Natural killer cell (primary cell): Measurements from ENCODE around the gene ARL5B. TPM values are rescaled to one million over a fixed set of nuclear protein-coding genes. Genes with fewer than 3 reads are reported as not detected.

Experiments used
- ATAC-seq, 3 donors: fragments of 150-1000 bp in 2 of 3; fragments of 200-7000 bp in 1 of 3; cut with Tn5 transposase; 1 replicate in 1 of 3; 2 replicates in 2 of 3; pipeline ENCODE4 v1.10.0; 2021; ENCODE audit warnings: mild to moderate bottlenecking in 2 of 3, moderate library complexity in 2 of 3
- DNase-seq, 2 donors: peaks; one replicate each; pipeline versions ENCODE4 v3.0.0 to v3.0.0-alpha.2; 2013 to 2021; ENCODE audit warnings: mixed read lengths in 1 of 2
- H3K27ac ChIP-seq: one replicate; pipeline ENCODE4 v1.5.1; 2013; ENCODE audit warnings: mild to moderate bottlenecking, low read length
- H3K27me3 ChIP-seq: one replicate; pipeline ENCODE4 v1.6.1; 2013; ENCODE audit warnings: low read length; ENCODE audit not compliant: control insufficient read depth, insufficient read depth
- H3K36me3 ChIP-seq: one replicate; pipeline ENCODE4 v1.6.1; 2013; ENCODE audit warnings: low read length; ENCODE audit not compliant: control insufficient read depth, insufficient read depth
- H3K4me1 ChIP-seq: one replicate; pipeline ENCODE4 v1.6.1; 2013; ENCODE audit warnings: low read length; ENCODE audit not compliant: control insufficient read depth, insufficient read depth
- H3K4me3 ChIP-seq: one replicate; pipeline ENCODE4 v1.5.1; 2013; ENCODE audit warnings: low read length
- H3K9me3 ChIP-seq: one replicate; pipeline ENCODE4 v1.6.1; 2013; ENCODE audit warnings: low read length; ENCODE audit not compliant: control insufficient read depth, insufficient read depth
- H3K27ac Mint-ChIP-seq, 2 donors: one replicate each; pipeline ENCODE4 v1.8.0; 2022; ENCODE audit warnings: mild to moderate bottlenecking in 2 of 2, mixed read lengths in 2 of 2, moderate library complexity in 1 of 2
- H3K27me3 Mint-ChIP-seq, 2 donors: one replicate each; pipeline ENCODE4 v1.8.0; 2022; ENCODE audit warnings: low read depth in 2 of 2, mixed read lengths in 2 of 2
- H3K36me3 Mint-ChIP-seq: one replicate; pipeline ENCODE4 v1.8.0; 2022; ENCODE audit warnings: mixed read lengths
- H3K4me1 Mint-ChIP-seq, 2 donors: one replicate each; pipeline ENCODE4 v1.8.0; 2022; ENCODE audit warnings: mixed read lengths in 2 of 2
- H3K4me3 Mint-ChIP-seq: one replicate; pipeline ENCODE4 v1.8.0; 2022; ENCODE audit warnings: mild to moderate bottlenecking, moderate library complexity, mixed read lengths
- H3K9me3 Mint-ChIP-seq, 2 donors: one replicate each; pipeline ENCODE4 v1.8.0; 2022; ENCODE audit warnings: mixed read lengths in 2 of 2
- CTCF ChIP-seq: fragments of 200-600 bp; IDR thresholded peaks from one replicate; pipeline ENCODE4 v1.8.0; 2022; ENCODE audit warnings: antibody characterized with exemption
- WGBS: methylation state at CpG from one replicate; pipeline ENCODE4 v1.1.7; 2013; ENCODE audit warnings: missing lambda C conversion rate; ENCODE audit not compliant: insufficient coverage; 5-methylcytosine and 5-hydroxymethylcytosine counted together
- intact Hi-C: fragments of 100-400 bp; cut with micrococcal nuclease; formaldehyde crosslinking; loops from one replicate; pipeline ENCODE4 v1.14.2; 2022
- total RNA-seq, 4 donors: library from RNA; stranded (reverse); fragments of 120-200 nt in 1 of 4; gene quantifications; one replicate each; pipeline versions ENCODE4 v1.2.3 to v1.2.4, GENCODE V29; 2013 to 2022

ARL5B gene
- total RNA-seq, 3 donors from 2014 or later (not counting 1 experiment from before 2014, with no cell fraction given), result 19.1 to 25.9 (median 20.8) TPM

- Histone ChIP-seq H3K27ac (no peak overlapping the region), H3K4me1 (no peaks in the 10 kb centered on the region), H3K27me3 (no peaks in the 10 kb centered on the region), H3K4me3 (no peak overlapping the region), H3K9me3 (peaks cover 3% of the 10 kb centered on the region), H3K36me3 (no peaks in the 10 kb centered on the region)
- Mint-ChIP-seq H3K4me3 (no peak overlapping the region), H3K36me3 (no peaks in the 10 kb centered on the region), H3K9me3 (no peaks in the 10 kb centered on the region), H3K27ac (no peak overlapping the region), H3K27me3 (peaks cover 0 to 8% of the 10 kb centered on the region in 2 donors), H3K4me1 (no peaks in the 10 kb centered on the region)
- TF ChIP-seq CTCF, result no peak
- WGBS, result 34% methylated on average over 6 of the region's 6 CpGs
- ATAC-seq (no peak), DNase-seq (no peak)
- intact Hi-C loops, result no loop called here
These were observed 40.9 kb downstream of the ARL5B start for GRCh38 chr10:18699849-18700840.

GRCh38 chr10:18703521-18703920 is 44.3 kb downstream of the ARL5B start:
- Histone ChIP-seq H3K27ac (no peak overlapping the region), H3K36me3 (no peaks in the 10 kb centered on the region), H3K4me1 (no peaks in the 10 kb centered on the region), H3K9me3 (no peaks in the 10 kb centered on the region), H3K4me3 (no peak overlapping the region), H3K27me3 (no peaks in the 10 kb centered on the region)
- peaks cover 0 to 8% of the 10 kb centered on the region in 2 donors for H3K27me3 Mint-ChIP-seq
- no peak for ATAC-seq
- no peaks in the 10 kb centered on the region for H3K36me3 Mint-ChIP-seq
- H3K9me3 Mint-ChIP-seq, result no peaks in the 10 kb centered on the region
- intact Hi-C loops, result no loop called here
- H3K4me3 Mint-ChIP-seq, result no peak overlapping the region
- H3K4me1 Mint-ChIP-seq, result no peaks in the 10 kb centered on the region
- no peak for TF ChIP-seq CTCF
- WGBS, result 85% methylated on average over 5 of the region's 5 CpGs
- H3K27ac Mint-ChIP-seq, result no peak overlapping the region
- DNase-seq, result no peak

GRCh38 chr10:18710201-18710653 is 51.0 kb downstream of the ARL5B start:
- H3K4me3 ChIP-seq, result no peak overlapping the region
- no peak overlapping the region for H3K4me3 Mint-ChIP-seq
- H3K27me3 Mint-ChIP-seq, result no peaks in the 10 kb centered on the region
- intact Hi-C loops, result no loop called here
- ATAC-seq, result no peak
- DNase-seq, result no peak
- H3K27me3 ChIP-seq, result no peaks in the 10 kb centered on the region
- no peak overlapping the region for H3K27ac ChIP-seq
- no peaks in the 10 kb centered on the region for H3K4me1 ChIP-seq
- H3K36me3 Mint-ChIP-seq, result no peaks in the 10 kb centered on the region
- no peaks in the 10 kb centered on the region for H3K9me3 Mint-ChIP-seq
- no peaks in the 10 kb centered on the region for H3K36me3 ChIP-seq
- TF ChIP-seq CTCF, result no peak
- no peaks in the 10 kb centered on the region for H3K4me1 Mint-ChIP-seq
- 83% methylated on average over 31 of the region's 31 CpGs for WGBS
- no peak overlapping the region for H3K27ac Mint-ChIP-seq
- no peaks in the 10 kb centered on the region for H3K9me3 ChIP-seq
